Heart left ventricle (tissue), 16 donors: Measurements from ENCODE around the gene CTRB2. TPM values are rescaled to one million over a fixed set of nuclear protein-coding genes. Genes with fewer than 3 reads are reported as not detected.

Experiments used
- ATAC-seq, 4 donors: fragments of 200-7000 bp; cut with Tn5 transposase; one replicate each; pipeline ENCODE4 v1.9.1; 2020 to 2022; ENCODE audit warnings: moderate library complexity in 4 of 4, mild to moderate bottlenecking in 3 of 4, moderate number of reproducible peaks in 1 of 4
- DNase-seq, 5 donors: peaks; one replicate each; pipeline ENCODE4 v3.0.0-alpha.2; 2020
- H3K27ac ChIP-seq, 12 donors: fragments of 200-600 bp; sonication (generic) in 4 of 12; one replicate each; pipeline versions ENCODE4 v1.5.0 to v1.8.0; 2016 to 2022; ENCODE audit warnings: mild to moderate bottlenecking in 2 of 12
- H3K27me3 ChIP-seq, 9 donors: fragments of 200-600 bp; sonication (generic) in 2 of 9; one replicate each; pipeline versions ENCODE4 v1.5.1 to v1.8.0; 2016 to 2022; ENCODE audit warnings: mild to moderate bottlenecking in 3 of 9
- H3K36me3 ChIP-seq, 9 donors: fragments of 200-600 bp; sonication (generic) in 2 of 9; one replicate each; pipeline versions ENCODE4 v1.5.0 to v1.8.0; 2018 to 2022; ENCODE audit warnings: mild to moderate bottlenecking in 2 of 9
- H3K4me1 ChIP-seq, 12 donors: fragments of 200-600 bp; sonication (generic) in 4 of 12; one replicate each; pipeline versions ENCODE4 v1.5.0 to v1.8.0; 2016 to 2022; ENCODE audit warnings: mild to moderate bottlenecking in 3 of 12
- H3K4me3 ChIP-seq, 12 donors: fragments of 200-600 bp; sonication (generic) in 4 of 12; one replicate each; pipeline versions ENCODE4 v1.5.0 to v1.8.0; 2017 to 2022; ENCODE audit warnings: mild to moderate bottlenecking in 9 of 12, moderate library complexity in 4 of 12
- H3K9me3 ChIP-seq, 12 donors: fragments of 200-600 bp; sonication (generic) in 4 of 12; one replicate each; pipeline versions ENCODE4 v1.5.0 to v1.8.0; 2016 to 2022; ENCODE audit warnings: mild to moderate bottlenecking in 1 of 12
- CTCF ChIP-seq, 12 donors: fragments of 200-600 bp; sonication (generic) in 4 of 12; IDR thresholded peaks; one replicate each; pipeline versions ENCODE4 v1.5.0 to v1.8.0; 2018 to 2022; ENCODE audit warnings: antibody characterized with exemption in 12 of 12, mild to moderate bottlenecking in 5 of 12
- POLR2A ChIP-seq, 2 donors: fragments of 450-650 bp; IDR thresholded peaks; one replicate each; pipeline ENCODE4 v1.6.1; 2017; ENCODE audit warnings: antibody characterized with exemption in 2 of 2, mild to moderate bottlenecking in 2 of 2, moderate library complexity in 2 of 2
- WGBS, 4 donors: extraction: QIAGEN DNeasy Blood & Tissue Kit in 2 of 4; methylation state at CpG; one replicate each; pipeline versions ENCODE4 v1.1.5 to v1.1.7; 2013 to 2018; 5-methylcytosine and 5-hydroxymethylcytosine counted together
- intact Hi-C, 10 donors: fragments of 100-400 bp; cut with DNase I; formaldehyde crosslinking; loops; one replicate each; pipeline versions ENCODE4 v1.11.1 to v1.14.2; 2022
- polyA plus RNA-seq, 2 donors: library from polyadenylated mRNA; stranded (reverse); fragments of 200-250 nt; gene quantifications; one replicate each; pipeline ENCODE4 v1.2.3, GENCODE V29; 2013
- total RNA-seq, 9 donors: library from RNA; depleted of rRNA in 2 of 9; stranded (reverse); fragments of >200 nt in 2 of 9; fragmentation: NEBNext Ultra II Directional in 3 of 9; extraction: Animal tissue kit (Norgen Biotek cat#: 25700) in 3 of 9; gene quantifications; one replicate each; pipeline versions ENCODE4 v1.1.0 to v1.2.4, GENCODE V29; 2016 to 2023
- donor health status: ischemic (EF 13 %, LVEDD 7.1; RV severe dilation, severe dysfunction).
- donor health status: healthy with polysubstance abuse.
- donor health status: DM: no; HTN: yes; CAD: no.
- donor health status: DM: no; HTN: no; CAD: no.
- donor health status: ischemic (EF 25% LVEDD 6.9; RV normal size, moderate dysfunction).
- donor health status: ischemic (EF 25% LVEDD 5.7; RV mildly dilated, moderate dysfunction).
- donor health status: healthy.
- donor health status: DM: yes; HTN: yes; CAD: no.
- donor health status: ischemic (EF 35%, LVEDD 5.7; RV mildly dilated, moderate dysfunction).
- donor health status: nonischemic (EF 11% LVEDD 7.7; RV severe dilation, severe dysfunction).
- donor health status: DM: yes; HTN: yes; CAD: no.
- donor health status: PGD.
- donor health status: ischemic (EF 29% LVEDD 5.4; RV normal size, mild dysfunction).
- donor health status: nonischemic (EF 23%, LVEDD 6.1; RV moderate dilation, normal function).

The CTRB2 gene
- total and polyA plus RNA-seq, 11 donors = 0.51 to 3.7 (median 2.5) TPM; not detected in 5

- H3K36me3 ChIP-seq = peaks cover 0 to 63% (median 49%) of the 10 kb centered on the region in 9 donors
- peak overlapping the region in 1 of 12 donors; percentile 22 for H3K27ac ChIP-seq
- ATAC-seq = no peak
- H3K27me3 ChIP-seq = peaks cover 0 to 19% (median 0%) of the 10 kb centered on the region in 9 donors
- no peak overlapping the region for H3K4me3 ChIP-seq
- H3K9me3 ChIP-seq = no peaks in the 10 kb centered on the region
- WGBS, 4 donors = 88 to 91% (median 90%) methylated on average over 23 to 34 of the region's 34 CpGs
- TF ChIP-seq POLR2A (IDR thresholded peaks at IDR 0.05) (no peak), CTCF (IDR thresholded peaks at IDR 0.05) (no peak)
- H3K4me1 ChIP-seq = peaks cover 3 to 61% (median 46%) of the 10 kb centered on the region in 12 donors
- intact Hi-C loops = loop anchor here in 5 of 10 donors (2.0 kb wide), 3 partner anchors 147 to 151 kb away; no protein-coding TSS in a partner anchor
- DNase-seq = peak in 2 of 5 donors; percentile 23 to 33
Measured at GRCh38 chr16:75235721-75236193, 28.8 kb upstream of the CTRB2 start.

- H3K27me3 ChIP-seq = peaks cover 0 to 19% (median 0%) of the 10 kb centered on the region in 9 donors
- no peaks in the 10 kb centered on the region for H3K9me3 ChIP-seq
- peak overlapping the region in 8 of 12 donors; percentile 17 to 63 (median 56) for H3K27ac ChIP-seq
- peaks cover 0 to 63% (median 47%) of the 10 kb centered on the region in 9 donors for H3K36me3 ChIP-seq
- peaks cover 3 to 61% (median 47%) of the 10 kb centered on the region in 12 donors for H3K4me1 ChIP-seq
- TF ChIP-seq CTCF (IDR thresholded peaks at IDR 0.05) (peak in 1 of 12 donors; percentile 2), POLR2A (IDR thresholded peaks at IDR 0.05) (no peak)
- intact Hi-C loops = loop anchor here in 7 of 10 donors (1.0 to 5.0 kb wide), 9 partner anchors 32 to 167 kb away; no protein-coding TSS in a partner anchor
- no peak overlapping the region for H3K4me3 ChIP-seq
- peak in 2 of 5 donors; percentile 11 to 27 for DNase-seq
- ATAC-seq = no peak
- 77 to 83% (median 80%) methylated on average over 29 to 48 of the region's 48 CpGs for WGBS, 4 donors
Measured at GRCh38 chr16:75234856-75235696, 28.1 kb upstream of the CTRB2 start.

GRCh38 chr16:75233611-75233938 is 26.6 kb upstream of the CTRB2 start:
- Histone ChIP-seq H3K4me1 (peaks cover 0 to 49% (median 35%) of the 10 kb centered on the region in 12 donors), H3K36me3 (peaks cover 0 to 77% (median 59%) of the 10 kb centered on the region in 9 donors), H3K4me3 (no peak overlapping the region), H3K9me3 (no peaks in the 10 kb centered on the region), H3K27me3 (peaks cover 0 to 15% (median 0%) of the 10 kb centered on the region in 9 donors), H3K27ac (peak overlapping the region in 6 of 12 donors; percentile 34 to 59 (median 55))
- WGBS, 4 donors = 52 to 66% (median 60%) methylated on average over 3 to 7 of the region's 7 CpGs
- DNase-seq (no peak), ATAC-seq (no peak)
- TF ChIP-seq POLR2A (IDR thresholded peaks at IDR 0.05) (no peak), CTCF (IDR thresholded peaks at IDR 0.05) (no peak)
- intact Hi-C loops = loop anchor here in 8 of 10 donors (1.0 to 5.0 kb wide), 7 partner anchors 34 to 169 kb away; no protein-coding TSS in a partner anchor

GRCh38 chr16:75231570-75231969 is 24.6 kb upstream of the CTRB2 start:
- Histone ChIP-seq H3K9me3 (no peaks in the 10 kb centered on the region), H3K4me3 (no peak overlapping the region), H3K36me3 (peaks cover 0 to 83% (median 61%) of the 10 kb centered on the region in 9 donors), H3K27ac (peak overlapping the region in 1 of 12 donors; percentile 66), H3K4me1 (peaks cover 0 to 37% (median 21%) of the 10 kb centered on the region in 12 donors), H3K27me3 (peaks cover 0 to 15% (median 0%) of the 10 kb centered on the region in 9 donors)
- no peak for TF ChIP-seq CTCF (IDR thresholded peaks at IDR 0.05)
- no peak for TF ChIP-seq POLR2A (IDR thresholded peaks at IDR 0.05)
- intact Hi-C loops = loop anchor here in 6 of 10 donors (2.0 to 5.0 kb wide), 7 partner anchors 23 to 171 kb away; no protein-coding TSS in a partner anchor
- ATAC-seq (no peak), DNase-seq (no peak)
- 82 to 94% (median 93%) methylated on average over 11 of the region's 11 CpGs for WGBS, 4 donors
